Stimulated activated CD8-positive, alpha-beta memory T cell treated with anti-CD3 and anti-CD28 coated beads, Interleukin-15, amount 100 ng/mL, for 48 hours (primary cell): ENCODE measurements around the gene FLRT2.

Experiments used
- DNase-seq, 2 donors: peaks; one replicate each; pipeline ENCODE4 v3.0.0-alpha.2; 2020; ENCODE audit warnings: low read depth in 2 of 2

The FLRT2 gene

GRCh38 chr14:85531141-85531586, 1.2 kb downstream of the FLRT2 start:
- DNase-seq = no peak

- DNase-seq = no peak
These were observed 1.8 kb downstream of the FLRT2 start for GRCh38 chr14:85531587-85532373.

GRCh38 chr14:85532374-85533022, 2.6 kb downstream of the FLRT2 start:
- DNase-seq = no peak

GRCh38 chr14:85533023-85533860, 3.3 kb downstream of the FLRT2 start:
- no peak for DNase-seq

GRCh38 chr14:85533861-85534291, 3.9 kb downstream of the FLRT2 start:
- DNase-seq = no peak

- DNase-seq = no peak
These were observed 4.7 kb downstream of the FLRT2 start for GRCh38 chr14:85534458-85535293.

GRCh38 chr14:85535321-85535720, 5.4 kb downstream of the FLRT2 start:
- no peak for DNase-seq

- DNase-seq = no peak
These were observed 6.3 kb downstream of the FLRT2 start for GRCh38 chr14:85535991-85536832.

GRCh38 chr14:85536833-85537190, 6.9 kb downstream of the FLRT2 start:
- DNase-seq = no peak

- DNase-seq = no peak
These were observed 7.6 kb downstream of the FLRT2 start for GRCh38 chr14:85537526-85537925.

GRCh38 chr14:85538636-85539035, 8.7 kb downstream of the FLRT2 start:
- DNase-seq = no peak

GRCh38 chr14:85539510-85539909, 9.6 kb downstream of the FLRT2 start:
- DNase-seq = no peak

- DNase-seq = no peak
These were observed 12.7 kb downstream of the FLRT2 start for GRCh38 chr14:85542623-85543022.

- DNase-seq = no peak
These were observed 15.8 kb downstream of the FLRT2 start for GRCh38 chr14:85545738-85546137.

GRCh38 chr14:85546390-85546789, 16.4 kb downstream of the FLRT2 start:
- DNase-seq = no peak

GRCh38 chr14:85549697-85550096, 19.8 kb downstream of the FLRT2 start:
- no peak for DNase-seq

- DNase-seq = no peak
These were observed 24.2 kb downstream of the FLRT2 start for GRCh38 chr14:85554106-85554505.

- no peak for DNase-seq
These were observed 26.3 kb downstream of the FLRT2 start for GRCh38 chr14:85556267-85556666.

GRCh38 chr14:85558505-85558904, 28.6 kb downstream of the FLRT2 start:
- no peak for DNase-seq

- no peak for DNase-seq
These were observed 32.7 kb downstream of the FLRT2 start for GRCh38 chr14:85562630-85563029.
